Non-pigmented ciliary epithelial cell (primary cell): ENCODE results near the gene SIM2.

ENCODE experiments used
- DNase-seq: peaks from one replicate; pipeline ENCODE4 v3.0.0-alpha.2; 2010; ENCODE audit warnings: low read depth

SIM2 gene

DNA sequence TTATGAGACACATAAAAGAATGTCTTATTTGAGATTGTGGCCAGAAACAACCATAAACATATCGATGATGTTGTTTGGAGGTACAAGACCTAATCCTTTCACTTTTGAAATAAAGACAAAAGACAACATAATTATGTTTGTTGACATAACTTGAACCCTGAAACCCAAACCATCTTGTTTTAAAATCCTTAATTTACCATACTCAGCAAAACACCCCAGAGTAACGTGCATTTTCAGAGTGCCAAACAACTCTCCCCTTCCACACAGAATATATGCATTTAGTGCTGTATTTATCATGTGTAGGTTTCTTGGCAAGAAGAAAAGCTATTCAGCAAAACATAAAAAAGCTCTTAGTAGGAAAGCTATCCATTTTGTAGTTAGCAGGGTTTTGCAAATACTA is 17.5 kb downstream of the SIM2 start:
- no peak for DNase-seq

DNA sequence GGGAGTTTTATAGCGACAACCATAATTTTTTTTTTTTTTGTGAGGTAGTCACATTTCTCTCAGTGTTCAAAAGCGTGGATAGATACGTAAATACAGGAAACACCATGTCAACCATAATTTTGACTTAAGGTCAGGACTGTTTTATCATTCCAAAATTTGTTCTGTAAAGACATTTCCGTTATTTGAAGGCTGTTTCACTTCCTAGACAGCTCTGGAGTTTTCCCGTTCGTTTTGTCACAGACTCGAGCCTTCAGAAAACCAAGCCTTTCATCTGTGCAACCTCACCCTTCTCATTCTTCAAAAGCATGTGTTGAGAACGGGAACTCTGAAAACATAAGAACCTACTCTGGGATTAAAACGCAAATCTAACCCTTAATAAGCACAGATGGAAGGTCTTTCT is 17.9 kb downstream of the SIM2 start:
- no peak for DNase-seq

- no peak for DNase-seq
These were observed 19.1 kb downstream of the SIM2 start for GRCh38 chr21:36717976-36718375.

DNA sequence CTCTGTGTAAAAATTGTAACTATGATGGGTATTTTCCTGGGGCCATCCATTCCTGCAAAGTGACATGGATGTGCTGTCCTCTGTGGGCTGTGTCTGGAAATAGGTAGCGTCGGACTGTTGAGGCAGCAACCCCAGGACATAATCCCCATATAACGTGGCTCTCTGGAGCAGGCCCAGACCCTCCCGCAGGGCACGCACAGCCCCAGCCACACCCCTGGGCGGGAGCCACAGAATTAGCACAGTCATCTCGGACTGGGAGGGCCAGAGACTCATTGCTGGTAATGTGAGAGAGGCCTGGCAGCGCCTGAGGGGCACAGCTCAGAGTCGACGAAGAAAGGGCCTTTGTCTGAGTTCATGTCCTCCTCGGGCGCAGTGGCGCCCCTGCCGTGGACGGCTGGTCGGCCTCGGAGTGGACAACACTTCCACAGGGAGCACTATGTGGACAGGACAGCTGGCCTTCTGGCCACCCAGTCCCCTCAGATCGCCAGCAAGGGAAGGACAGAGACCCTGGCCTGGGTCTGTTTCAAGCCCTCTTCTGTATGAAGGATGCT is 20.1 kb downstream of the SIM2 start:
- no peak for DNase-seq

DNA sequence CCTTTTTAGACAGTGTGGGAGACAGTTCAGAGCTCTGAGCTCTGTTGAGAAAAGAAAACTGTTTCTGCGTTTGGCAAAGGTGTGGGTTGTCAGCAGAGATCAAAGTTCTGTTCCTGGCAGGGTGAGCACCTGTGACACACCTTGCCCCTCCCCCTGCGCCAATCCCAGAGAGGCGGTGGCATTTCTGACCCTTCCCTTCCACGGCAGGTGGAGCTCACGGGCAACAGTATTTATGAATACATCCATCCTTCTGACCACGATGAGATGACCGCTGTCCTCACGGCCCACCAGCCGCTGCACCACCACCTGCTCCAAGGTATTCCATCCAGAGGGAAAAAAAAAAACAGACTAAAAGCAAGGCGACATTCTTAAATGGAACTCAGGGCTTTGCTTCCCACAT is 20.7 kb downstream of the SIM2 start:
- DNase-seq = no peak

DNA sequence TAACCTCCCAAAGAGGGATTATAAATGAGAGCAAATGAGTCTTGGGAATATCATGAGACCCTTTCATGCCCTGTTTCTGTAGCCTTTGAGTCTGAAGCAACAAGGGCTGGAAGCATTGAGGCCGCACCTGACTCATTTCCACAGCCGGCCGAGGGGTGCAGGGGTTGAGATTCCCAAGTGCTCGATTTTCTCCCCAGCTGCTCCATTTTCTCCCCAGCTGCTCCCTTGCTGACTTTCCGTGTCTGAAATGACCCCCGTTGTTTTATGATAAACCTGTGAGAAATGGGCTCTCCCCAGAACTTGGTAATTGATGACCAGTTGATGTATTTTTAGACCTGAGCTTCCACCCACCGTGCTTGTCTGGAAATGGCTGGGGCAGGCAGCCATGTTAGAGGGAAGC is 22.9 kb downstream of the SIM2 start:
- DNase-seq = no peak

- no peak for DNase-seq
These were observed 23.8 kb downstream of the SIM2 start for GRCh38 chr21:36722370-36723368.

DNA sequence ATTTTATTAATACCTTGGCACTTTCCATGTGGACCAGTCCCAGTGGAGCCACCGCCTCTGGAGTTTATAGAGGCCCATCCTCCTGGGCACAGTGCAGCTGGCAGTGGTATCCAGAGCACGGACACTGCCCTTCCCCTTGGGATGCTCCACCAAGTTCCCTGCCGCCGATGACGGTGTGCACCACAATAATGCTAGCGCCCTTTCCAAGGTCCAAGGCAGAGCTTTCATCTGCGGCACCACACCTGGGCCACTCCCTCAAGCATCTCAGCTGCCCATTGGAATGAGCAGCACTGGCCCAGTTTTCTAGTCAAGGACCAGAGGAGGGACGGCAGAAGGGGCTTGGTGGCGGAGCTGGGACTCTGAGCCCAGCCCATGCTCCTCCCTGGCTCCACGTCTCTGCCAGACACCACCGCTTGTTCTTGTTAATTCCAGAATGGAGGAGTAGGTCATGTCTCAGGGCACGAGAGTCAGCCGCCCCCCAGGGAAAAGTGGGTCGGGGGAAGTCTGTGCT is 24.5 kb downstream of the SIM2 start:
- no peak for DNase-seq

GRCh38 chr21:36724660-36725059 is 25.7 kb downstream of the SIM2 start:
- DNase-seq = no peak

DNA sequence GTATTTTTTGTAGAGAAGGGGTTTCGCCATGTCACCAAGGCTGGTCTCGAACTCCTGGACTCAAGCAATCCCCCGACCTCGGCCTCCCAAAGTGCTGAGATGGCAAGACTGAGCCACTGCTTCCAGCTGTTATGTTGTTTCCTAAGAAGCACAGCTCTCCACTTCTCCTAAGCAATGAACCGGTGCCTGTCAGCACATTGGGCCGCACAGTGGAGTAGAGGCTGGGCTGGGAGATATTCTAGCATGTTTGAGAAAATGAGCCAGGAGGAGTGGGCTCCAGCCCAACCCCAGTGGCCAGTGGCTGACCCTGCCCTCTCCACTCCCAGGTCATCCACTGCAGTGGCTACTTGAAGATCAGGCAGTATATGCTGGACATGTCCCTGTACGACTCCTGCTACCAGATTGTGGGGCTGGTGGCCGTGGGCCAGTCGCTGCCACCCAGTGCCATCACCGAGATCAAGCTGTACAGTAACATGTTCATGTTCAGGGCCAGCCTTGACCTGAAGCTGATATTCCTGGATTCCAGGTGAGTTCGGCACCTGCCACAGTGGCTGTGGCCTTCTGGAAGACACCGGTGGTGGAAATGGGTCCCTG is 27.0 kb downstream of the SIM2 start:
- no peak for DNase-seq

- no peak for DNase-seq
These were observed 29.0 kb downstream of the SIM2 start for GRCh38 chr21:36727866-36728265.

DNA sequence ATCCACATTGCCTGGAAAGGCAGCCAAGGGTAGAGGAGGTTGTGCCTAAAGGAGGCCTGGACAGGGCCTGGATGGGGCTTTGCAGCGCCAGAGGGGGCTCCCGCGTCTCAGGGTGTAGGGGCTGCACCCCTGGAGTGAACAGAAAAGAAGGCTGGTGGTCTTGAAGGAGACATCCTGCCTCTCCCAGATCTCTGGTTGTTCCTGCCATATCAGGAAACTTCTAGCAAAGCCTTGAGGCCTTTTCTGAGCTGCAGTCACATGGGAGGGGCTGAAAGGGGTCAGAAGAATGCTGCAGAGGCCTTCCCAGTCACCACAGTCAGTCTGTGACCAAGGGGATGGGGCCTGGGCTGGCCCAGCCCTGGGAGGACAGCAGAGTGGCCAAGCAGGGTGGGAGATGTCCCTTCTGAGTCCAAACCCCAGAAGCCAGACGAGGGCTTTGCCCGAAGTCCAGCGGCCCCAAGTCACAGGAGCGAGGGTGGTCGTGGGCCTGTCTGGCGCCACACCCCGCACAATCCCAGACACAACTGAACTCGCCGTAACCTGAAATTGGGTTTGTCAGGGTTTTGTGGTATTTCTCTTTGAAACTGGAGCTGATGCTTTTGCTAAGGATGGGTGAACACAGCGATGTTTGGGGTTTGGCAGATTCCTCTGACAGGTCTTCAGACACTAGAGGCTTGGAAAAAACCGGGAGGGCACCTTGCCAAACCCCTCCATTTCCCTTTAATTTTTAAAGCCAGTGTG is 29.6 kb downstream of the SIM2 start:
- DNase-seq = no peak

GRCh38 chr21:36729310-36729970 is 30.5 kb downstream of the SIM2 start:
- DNase-seq = no peak

GRCh38 chr21:36730291-36731281 is 31.7 kb downstream of the SIM2 start:
- no peak for DNase-seq

DNA sequence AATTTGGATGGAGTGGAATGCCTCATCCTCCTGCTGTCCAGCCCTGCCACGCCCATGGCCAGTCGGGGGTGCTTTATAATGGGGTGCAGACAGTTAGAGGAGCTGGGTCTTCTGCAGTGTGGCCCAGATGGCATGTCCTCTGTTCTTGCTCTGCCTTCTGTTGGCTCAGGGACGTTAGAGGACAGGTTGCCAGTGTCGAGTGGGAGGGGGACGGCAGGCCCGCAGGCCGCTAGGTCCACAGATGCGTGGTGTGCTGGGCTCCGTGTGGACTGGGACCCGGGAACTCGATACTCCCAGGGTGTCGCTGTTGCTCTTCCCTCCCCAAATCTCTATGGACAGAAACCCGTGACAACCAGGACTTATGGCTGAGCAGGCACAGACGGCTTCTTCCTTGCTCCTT is 33.3 kb downstream of the SIM2 start:
- DNase-seq = no peak

DNA sequence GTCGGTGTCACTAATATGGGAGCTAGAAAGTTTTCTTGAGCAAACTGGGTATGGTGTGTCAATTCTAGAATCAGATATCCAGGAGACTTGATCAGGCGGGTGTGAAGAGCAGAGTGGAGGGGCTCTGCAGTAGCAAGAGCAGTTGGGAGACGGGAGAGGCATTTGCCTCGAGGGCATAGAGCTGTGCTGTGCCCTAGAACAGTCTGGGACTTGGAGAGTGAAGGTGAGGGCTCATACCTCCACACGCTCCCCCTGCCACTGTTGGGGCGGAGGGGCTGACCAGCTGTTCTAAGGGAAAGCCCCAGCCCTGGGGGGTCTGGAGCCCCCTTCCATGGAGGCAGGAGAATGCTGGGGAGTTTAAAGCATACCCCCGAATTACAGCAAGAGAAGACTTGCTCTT is 33.8 kb downstream of the SIM2 start:
- no peak for DNase-seq

DNA sequence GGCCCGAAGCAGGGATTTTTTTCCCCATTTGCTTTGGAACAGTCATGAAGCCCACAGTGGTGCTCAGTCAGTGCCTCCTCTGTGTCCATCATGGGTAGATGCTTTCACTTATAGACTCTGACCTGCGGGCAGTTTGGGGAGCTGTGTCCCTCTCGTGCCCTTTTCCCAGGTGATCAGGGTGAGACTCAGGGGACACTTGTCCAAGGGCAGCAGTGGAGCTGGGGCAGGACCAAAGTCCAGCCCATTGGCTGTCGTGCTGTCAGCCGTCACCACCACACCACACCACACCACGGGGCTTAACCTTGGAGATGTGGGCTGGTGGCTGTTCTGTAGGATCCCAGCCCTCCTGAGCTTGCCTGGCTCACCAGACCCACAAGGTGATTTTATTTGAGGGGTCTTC is 34.9 kb downstream of the SIM2 start:
- no peak for DNase-seq

DNA sequence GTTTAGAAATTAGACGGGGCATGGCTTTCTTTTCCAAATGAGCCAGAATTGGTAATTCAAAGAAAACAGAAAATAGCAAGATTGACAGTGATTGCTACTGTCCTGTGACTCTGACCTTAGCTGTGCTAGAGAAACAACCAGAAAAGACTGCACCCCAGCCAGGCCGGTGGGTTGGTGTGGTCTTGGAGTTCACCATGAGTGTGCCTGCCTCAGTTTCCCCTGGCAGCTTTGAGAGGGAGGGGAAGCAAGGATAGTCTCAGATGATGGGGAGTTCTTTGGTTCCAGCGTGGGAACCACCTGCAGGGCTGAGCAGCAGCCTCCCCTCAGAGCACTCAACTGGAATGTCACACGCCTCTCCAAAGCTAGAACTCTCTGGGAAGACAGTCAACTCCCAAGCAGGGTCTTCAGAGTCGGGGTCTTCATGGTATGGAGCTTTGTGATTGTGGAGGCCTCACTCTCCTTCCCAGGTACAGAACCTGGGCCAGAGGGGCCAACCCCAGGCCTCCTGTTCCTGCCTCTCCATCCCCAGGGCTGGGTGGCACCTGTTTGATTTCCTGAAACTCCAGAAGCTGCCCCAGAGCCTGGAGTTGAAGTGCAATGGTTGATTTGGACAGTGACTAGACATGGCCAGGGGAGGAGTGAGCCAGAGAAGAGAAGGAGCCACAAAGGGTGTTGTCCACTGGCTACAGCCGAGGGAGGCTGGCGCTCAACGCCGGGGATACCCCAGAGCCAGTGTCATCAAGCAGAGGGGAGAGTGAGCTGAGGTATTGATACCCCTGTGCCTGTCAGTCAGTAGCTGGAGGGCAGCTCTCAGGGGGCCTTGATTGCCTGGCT is 35.7 kb downstream of the SIM2 start:
- DNase-seq = no peak

DNA sequence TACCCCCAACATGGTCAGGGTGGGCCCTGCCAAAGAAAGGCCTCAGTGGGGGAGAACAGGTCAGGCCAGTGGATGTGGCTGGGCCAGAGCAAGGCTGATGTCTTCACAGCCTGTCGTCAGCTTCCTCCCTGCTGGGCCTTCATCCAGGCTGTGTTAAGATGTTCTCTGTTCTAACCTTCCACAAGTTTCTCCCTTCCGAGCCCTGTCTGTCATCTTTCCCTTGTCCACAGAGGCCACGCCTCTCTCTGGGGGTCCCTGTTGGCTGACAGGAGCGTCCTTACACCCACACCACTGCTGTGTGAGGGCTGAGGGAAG is 36.2 kb downstream of the SIM2 start:
- no peak for DNase-seq
